ENCODE measurements around the gene FADS3.

DNA sequence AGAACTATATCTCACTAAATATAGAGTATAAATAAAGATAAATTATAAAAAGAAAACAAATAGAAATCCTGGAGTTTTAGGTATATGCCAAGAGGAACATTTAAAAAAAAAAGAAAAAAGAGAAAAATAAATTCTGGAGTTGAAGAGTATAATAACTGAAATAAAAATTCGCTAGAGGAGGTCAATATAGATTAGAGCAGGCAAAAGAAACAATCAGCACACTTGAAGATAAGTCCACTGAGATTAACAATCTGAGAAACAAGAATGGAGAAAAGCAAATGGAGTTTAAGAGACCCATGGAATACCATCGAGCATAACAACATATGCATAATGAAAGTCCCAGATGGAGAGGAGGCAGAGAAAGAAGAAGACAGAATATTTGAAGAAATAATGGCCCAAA, 44.5 kb upstream of the FADS3 start:
- no peak for TF ChIP-seq CTCF (IDR thresholded peaks at IDR 0.05)
- no peak for TF ChIP-seq POLR2A (IDR thresholded peaks at IDR 0.05)

Data from ovary (tissue), 3 donors.